Endothelial cell (in vitro differentiated cells): ENCODE measurements around the gene NDUFA5. TPM values are rescaled to one million over a fixed set of nuclear protein-coding genes. Genes with fewer than 3 reads are reported as not detected.

Experiments used
- DNase-seq: peaks from one replicate; pipeline ENCODE4 v3.0.0; 2021; ENCODE audit warnings: low spot score
- H3K27ac Mint-ChIP-seq: one replicate; pipeline ENCODE4 v1.8.0; 2021; ENCODE audit warnings: mixed read lengths, inconsistent platforms; ENCODE audit not compliant: unreplicated experiment
- H3K27me3 Mint-ChIP-seq: one replicate; pipeline ENCODE4 v1.8.0; 2021; ENCODE audit warnings: mild to moderate bottlenecking, moderate library complexity, mixed read lengths, inconsistent platforms; ENCODE audit not compliant: unreplicated experiment
- H3K36me3 Mint-ChIP-seq: one replicate; pipeline ENCODE4 v1.8.0; 2021; ENCODE audit warnings: mild to moderate bottlenecking, low read depth, mixed read lengths, inconsistent platforms; ENCODE audit not compliant: unreplicated experiment
- H3K4me1 Mint-ChIP-seq: one replicate; pipeline ENCODE4 v1.8.0; 2021; ENCODE audit warnings: mild to moderate bottlenecking, mixed read lengths, inconsistent platforms; ENCODE audit not compliant: unreplicated experiment
- H3K4me3 Mint-ChIP-seq: one replicate; pipeline ENCODE4 v1.8.0; 2021; ENCODE audit warnings: mild to moderate bottlenecking, mixed read lengths, inconsistent platforms; ENCODE audit not compliant: unreplicated experiment
- H3K9me3 Mint-ChIP-seq: one replicate; pipeline ENCODE4 v1.8.0; 2021; ENCODE audit warnings: mixed read lengths, inconsistent platforms; ENCODE audit not compliant: unreplicated experiment
- CTCF ChIP-seq: fragments of 200-600 bp; sonication (generic); IDR thresholded peaks from one replicate; pipeline ENCODE4 v1.5.0; 2021; ENCODE audit warnings: antibody characterized with exemption; ENCODE audit not compliant: unreplicated experiment
- total RNA-seq: library from RNA; stranded (reverse); fragmentation: NEBNext Ultra II Directional; extraction: Animal tissue kit (Norgen Biotek cat#: 25700); gene quantifications from one replicate; pipeline ENCODE4 v1.2.1, GENCODE V29; 2021; ENCODE audit not compliant: unreplicated experiment

The NDUFA5 gene
- total RNA-seq, 1 donor from 2014 or later, result 45.8 TPM

DNA sequence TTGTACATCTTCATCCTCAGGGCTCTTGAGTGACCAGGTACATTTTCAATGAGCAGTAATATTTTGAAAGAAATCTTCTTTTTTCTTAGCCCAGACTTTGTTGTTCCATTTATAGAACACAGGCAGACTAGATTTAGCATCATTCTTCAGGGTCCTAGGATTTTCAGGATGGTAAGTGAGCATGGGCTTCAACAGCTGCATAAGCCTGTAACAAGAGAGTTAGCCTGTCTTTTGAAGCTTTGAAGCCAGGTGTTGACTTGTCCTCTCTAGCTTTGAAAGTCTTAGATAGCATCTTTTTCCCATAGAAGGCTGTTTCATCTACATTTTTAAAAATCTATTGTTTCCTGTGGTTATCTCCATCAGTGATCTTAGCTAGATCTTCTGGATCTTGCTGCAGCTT lies 4.5 kb upstream of the NDUFA5 start:
- Mint-ChIP-seq H3K4me3 (no peak overlapping the region), H3K27me3 (no peaks in the 10 kb centered on the region), H3K4me1 (no peaks in the 10 kb centered on the region), H3K9me3 (no peaks in the 10 kb centered on the region), H3K27ac (no peak overlapping the region), H3K36me3 (no peaks in the 10 kb centered on the region)
- no peak for TF ChIP-seq CTCF
- no peak for DNase-seq

DNA sequence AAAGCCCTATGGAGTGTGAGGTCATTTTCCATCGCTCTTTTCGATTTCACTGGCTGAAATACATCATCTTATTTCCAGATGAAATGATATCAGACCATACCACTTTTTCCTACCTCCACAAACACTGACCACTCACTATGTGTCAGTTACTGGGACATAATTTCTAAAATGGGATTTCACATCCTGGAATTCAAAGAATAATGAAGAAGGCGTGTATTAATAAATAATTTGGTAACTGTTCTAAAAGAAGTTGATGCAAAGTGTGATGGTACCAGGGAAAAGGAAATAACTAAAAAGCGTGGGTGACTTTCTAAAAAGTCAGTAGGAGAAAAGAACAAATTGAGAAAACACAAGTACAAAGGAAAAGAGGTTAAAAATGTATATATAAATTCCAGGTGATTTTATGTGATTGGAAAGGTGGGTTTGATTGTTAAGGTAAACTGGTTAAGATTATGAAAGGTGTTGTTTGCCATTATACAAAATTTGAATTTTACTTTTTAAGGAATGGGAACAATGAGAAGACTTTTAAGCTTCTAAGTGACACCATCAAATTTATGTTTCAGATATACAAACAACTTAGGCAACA lies 764 bp upstream of the NDUFA5 start:
- H3K27ac Mint-ChIP-seq, result no peak overlapping the region
- no peak overlapping the region for H3K4me3 Mint-ChIP-seq
- no peaks in the 10 kb centered on the region for H3K4me1 Mint-ChIP-seq
- no peak for DNase-seq
- H3K9me3 Mint-ChIP-seq, result no peaks in the 10 kb centered on the region
- TF ChIP-seq CTCF, result no peak
- no peaks in the 10 kb centered on the region for H3K27me3 Mint-ChIP-seq
- peaks cover under 1% of the 10 kb centered on the region for H3K36me3 Mint-ChIP-seq

DNA sequence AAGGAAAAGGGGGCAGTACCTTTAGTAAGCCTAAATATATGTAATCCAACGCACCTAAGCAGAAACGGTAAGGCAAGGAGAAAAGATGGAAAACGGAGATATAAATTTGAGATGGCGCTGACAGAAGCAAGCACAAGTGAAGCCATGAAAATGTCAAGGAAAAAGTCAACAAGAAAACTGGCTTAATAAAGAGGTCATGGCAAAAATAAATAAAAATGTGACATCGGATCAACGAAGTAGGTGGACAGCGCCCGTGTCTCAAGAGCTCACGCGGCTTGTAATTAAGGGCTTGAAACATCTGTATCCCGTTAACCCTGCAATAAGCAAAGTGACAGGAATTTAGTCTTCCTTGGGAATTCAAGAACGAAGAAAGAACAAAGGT lies 611 bp downstream of the NDUFA5 start:
- Mint-ChIP-seq H3K9me3 (no peaks in the 10 kb centered on the region), H3K4me3 (no peak overlapping the region), H3K36me3 (peaks cover 11% of the 10 kb centered on the region), H3K4me1 (no peaks in the 10 kb centered on the region), H3K27me3 (no peaks in the 10 kb centered on the region), H3K27ac (no peak overlapping the region)
- no peak for DNase-seq
- TF ChIP-seq CTCF, result no peak

- H3K4me1 Mint-ChIP-seq, result no peaks in the 10 kb centered on the region
- peaks cover 14% of the 10 kb centered on the region for H3K36me3 Mint-ChIP-seq
- no peaks in the 10 kb centered on the region for H3K27me3 Mint-ChIP-seq
- TF ChIP-seq CTCF, result no peak
- H3K4me3 Mint-ChIP-seq, result no peak overlapping the region
- no peak overlapping the region for H3K27ac Mint-ChIP-seq
- no peak for DNase-seq
- no peaks in the 10 kb centered on the region for H3K9me3 Mint-ChIP-seq
Observed at GRCh38 chr7:123555484-123555883, 2.1 kb downstream of the NDUFA5 start.

GRCh38 chr7:123553159-123553558 lies 4.5 kb downstream of the NDUFA5 start:
- H3K27ac Mint-ChIP-seq, result no peak overlapping the region
- H3K4me3 Mint-ChIP-seq, result no peak overlapping the region
- H3K36me3 Mint-ChIP-seq, result peaks cover 18% of the 10 kb centered on the region
- no peaks in the 10 kb centered on the region for H3K27me3 Mint-ChIP-seq
- DNase-seq, result no peak
- no peaks in the 10 kb centered on the region for H3K9me3 Mint-ChIP-seq
- TF ChIP-seq CTCF, result no peak
- H3K4me1 Mint-ChIP-seq, result no peaks in the 10 kb centered on the region
